CD14-positive monocyte (primary cell): Measurements from ENCODE around the gene TRIM61. TPM values are rescaled to one million over a fixed set of nuclear protein-coding genes. Genes with fewer than 3 reads are reported as not detected.

ENCODE experiments used
- DNase-seq, 3 donors: peaks; one replicate each; pipeline ENCODE4 v3.0.0-alpha.2; 2011 to 2022
- H2AFZ ChIP-seq: 2 replicates; pipeline ENCODE4 v1.6.0; 2012; ENCODE audit warnings: mild to moderate bottlenecking, low read depth, low read length, inconsistent platforms; ENCODE audit not compliant: insufficient read depth, poor library complexity, severe bottlenecking
- H3K27ac ChIP-seq, 2 donors: 1 replicate in 1 of 2; 2 replicates in 1 of 2; pipeline ENCODE4 v1.5.1; 2012 to 2013; ENCODE audit warnings: low read length in 2 of 2, control low read depth in 1 of 2, inconsistent platforms in 1 of 2, low read depth in 1 of 2, mild to moderate bottlenecking in 1 of 2
- H3K27me3 ChIP-seq, 2 donors: one replicate each; pipeline versions ENCODE4 v1.6.0 to v1.6.1; 2011 to 2013; ENCODE audit warnings: low read length in 2 of 2; ENCODE audit not compliant: control insufficient read depth in 2 of 2, insufficient read depth in 2 of 2
- H3K36me3 ChIP-seq, 2 donors: replicated peaks in 1 of 2; 1 replicate in 1 of 2; 2 replicates in 1 of 2; pipeline versions ENCODE4 v1.5.1 to v1.6.1; 2012 to 2013; ENCODE audit warnings: low read length in 2 of 2, control low read depth in 1 of 2, inconsistent platforms in 1 of 2, mild to moderate bottlenecking in 1 of 2; ENCODE audit not compliant: insufficient read depth in 2 of 2, control insufficient read depth in 1 of 2
- H3K4me1 ChIP-seq, 2 donors: 1 replicate in 1 of 2; 2 replicates in 1 of 2; pipeline versions ENCODE4 v1.5.1 to v1.6.1; 2012 to 2013; ENCODE audit warnings: low read length in 2 of 2, control low read depth in 1 of 2, inconsistent platforms in 1 of 2, mild to moderate bottlenecking in 1 of 2, moderate library complexity in 1 of 2; ENCODE audit not compliant: insufficient read depth in 2 of 2, control insufficient read depth in 1 of 2
- H3K4me2 ChIP-seq: replicated peaks from 2 replicates; pipeline ENCODE3; 2012; ENCODE audit warnings: low read length, moderate library complexity, mild to moderate bottlenecking; ENCODE audit not compliant: poor library complexity, severe bottlenecking; ENCODE audit errors: extremely low read depth
- H3K4me3 ChIP-seq, 3 experiments: fragments of 200-600 bp in 1 of 3; sonication (generic) in 1 of 3; replicated peaks in 1 of 3; 1 replicate in 2 of 3; 2 replicates in 1 of 3; pipeline ENCODE4 v1.5.1; 2011 to 2013; ENCODE audit warnings: low read length in 3 of 3, mild to moderate bottlenecking in 3 of 3, control low read depth in 2 of 3, low read depth in 2 of 3, inconsistent platforms in 1 of 3, moderate library complexity in 1 of 3
- H3K79me2 ChIP-seq: 2 replicates; pipeline ENCODE4 v1.6.0; 2012; ENCODE audit warnings: mild to moderate bottlenecking, control low read depth, inconsistent platforms, low read length, moderate library complexity; ENCODE audit not compliant: insufficient read depth
- H3K9ac ChIP-seq: 2 replicates; pipeline ENCODE4 v1.6.0; 2017; ENCODE audit warnings: low read length, mild to moderate bottlenecking; ENCODE audit not compliant: insufficient read depth, poor library complexity, severe bottlenecking
- H3K9me3 ChIP-seq, 2 donors: replicated peaks in 1 of 2; 1 replicate in 1 of 2; 2 replicates in 1 of 2; pipeline versions ENCODE4 v1.5.1 to v1.6.1; 2012 to 2013; ENCODE audit warnings: low read length in 2 of 2, control low read depth in 1 of 2; ENCODE audit not compliant: control insufficient read depth in 1 of 2, insufficient read depth in 1 of 2
- H4K20me1 ChIP-seq: 2 replicates; pipeline ENCODE4 v1.6.0; 2012; ENCODE audit warnings: mild to moderate bottlenecking, low read length, control low read depth, moderate library complexity; ENCODE audit not compliant: insufficient read depth
- H3K27ac Mint-ChIP-seq, 7 donors: one replicate each; pipeline ENCODE4 v1.8.0; 2020; ENCODE audit warnings: mild to moderate bottlenecking in 7 of 7, mixed read lengths in 7 of 7, moderate library complexity in 6 of 7, inconsistent platforms in 2 of 7
- H3K27me3 Mint-ChIP-seq, 3 donors: one replicate each; pipeline ENCODE4 v1.8.0; 2021 to 2022; ENCODE audit warnings: low read depth in 3 of 3, mild to moderate bottlenecking in 3 of 3, mixed read lengths in 3 of 3, moderate library complexity in 3 of 3, inconsistent platforms in 1 of 3
- H3K36me3 Mint-ChIP-seq, 2 donors: one replicate each; pipeline ENCODE4 v1.8.0; 2020; ENCODE audit warnings: mixed read lengths in 2 of 2, inconsistent platforms in 1 of 2, mild to moderate bottlenecking in 1 of 2
- H3K4me1 Mint-ChIP-seq: one replicate; pipeline ENCODE4 v1.8.0; 2020; ENCODE audit warnings: mild to moderate bottlenecking, mixed read lengths
- H3K4me3 Mint-ChIP-seq, 2 donors: one replicate each; pipeline ENCODE4 v1.8.0; 2020; ENCODE audit warnings: mild to moderate bottlenecking in 2 of 2, mixed read lengths in 2 of 2, moderate library complexity in 1 of 2
- H3K9me3 Mint-ChIP-seq, 7 donors: one replicate each; pipeline ENCODE4 v1.8.0; 2020 to 2022; ENCODE audit warnings: mixed read lengths in 7 of 7, mild to moderate bottlenecking in 6 of 7, moderate library complexity in 6 of 7, inconsistent platforms in 2 of 7
- CTCF ChIP-seq: fragments of 200-600 bp; IDR thresholded peaks from one replicate; pipeline ENCODE4 v1.8.0; 2022; ENCODE audit warnings: antibody characterized with exemption, mild to moderate bottlenecking
- WGBS: methylation state at CpG from one replicate; pipeline ENCODE4 v1.1.5; 2013; ENCODE audit warnings: missing lambda C conversion rate; ENCODE audit not compliant: insufficient coverage; 5-methylcytosine and 5-hydroxymethylcytosine counted together
- intact Hi-C, 2 donors: fragments of 100-400 bp; cut with micrococcal nuclease; formaldehyde crosslinking; loops; one replicate each; pipeline versions ENCODE4 v1.15.0 to v1.15.1; 2023
- polyA plus RNA-seq, 3 donors: library from polyadenylated mRNA; depleted of rRNA in 1 of 3; unstranded in 2 of 3; stranded (reverse) in 1 of 3; fragments of 300-500 nt in 2 of 3; fragments of >200 nt in 1 of 3; fragmentation: Illumina TruSeq in 2 of 3; gene quantifications; 1 replicate in 2 of 3; 2 replicates in 1 of 3; pipeline ENCODE4 v1.2.3, GENCODE V29; 2012 to 2021

TRIM61 gene
- polyA plus RNA-seq, 3 donors: 0.04 TPM; not detected in 2

GRCh38 chr4:164952551-164952950 is 24.9 kb downstream of the TRIM61 start:
- H3K36me3 Mint-ChIP-seq: no peaks in the 10 kb centered on the region
- no peak for DNase-seq
- Histone ChIP-seq H3K4me1 (peaks cover 10 to 11% of the 10 kb centered on the region in 2 donors), H3K36me3 (no peaks in the 10 kb centered on the region), H3K27me3 (peaks cover 0 to 5% of the 10 kb centered on the region in 2 donors), H4K20me1 (no peaks in the 10 kb centered on the region), H2AFZ (no peak overlapping the region), H3K79me2 (no peaks in the 10 kb centered on the region), H3K4me2 (no peak overlapping the region), H3K4me3 (no peak overlapping the region), H3K27ac (no peak overlapping the region), H3K9me3 (peaks cover 0 to 6% of the 10 kb centered on the region in 2 donors), H3K9ac (no peak overlapping the region)
- WGBS: 94% methylated on average over 2 of the region's 3 CpGs
- no peak for TF ChIP-seq CTCF
- peaks cover 11% of the 10 kb centered on the region for H3K4me1 Mint-ChIP-seq
- H3K27ac Mint-ChIP-seq: no peak overlapping the region
- peaks cover 10 to 19% (median 16%) of the 10 kb centered on the region in 3 donors for H3K27me3 Mint-ChIP-seq
- peak overlapping the region in 1 of 2 donors; percentile 46 for H3K4me3 Mint-ChIP-seq
- H3K9me3 Mint-ChIP-seq: peaks cover 0 to 20% (median 7%) of the 10 kb centered on the region in 7 donors
- intact Hi-C loops: no loop called here

- Histone ChIP-seq H3K9me3 (no peaks in the 10 kb centered on the region), H2AFZ (no peak overlapping the region), H3K27ac (no peak overlapping the region), H3K27me3 (peaks cover 0 to 5% of the 10 kb centered on the region in 2 donors), H4K20me1 (no peaks in the 10 kb centered on the region), H3K9ac (no peak overlapping the region), H3K4me3 (no peak overlapping the region), H3K79me2 (no peaks in the 10 kb centered on the region), H3K36me3 (no peaks in the 10 kb centered on the region), H3K4me1 (no peaks in the 10 kb centered on the region), H3K4me2 (no peak overlapping the region)
- H3K36me3 Mint-ChIP-seq: no peaks in the 10 kb centered on the region
- WGBS: no CpG with 5 or more reads among the region's 1 CpG
- intact Hi-C loops: no loop called here
- DNase-seq: no peak
- H3K9me3 Mint-ChIP-seq: no peaks in the 10 kb centered on the region
- no peak overlapping the region for H3K27ac Mint-ChIP-seq
- H3K27me3 Mint-ChIP-seq: peaks cover 6 to 9% (median 7%) of the 10 kb centered on the region in 3 donors
- no peak overlapping the region for H3K4me3 Mint-ChIP-seq
- H3K4me1 Mint-ChIP-seq: no peaks in the 10 kb centered on the region
- TF ChIP-seq CTCF: no peak
These were observed 27.9 kb downstream of the TRIM61 start for GRCh38 chr4:164949448-164950143.
